WTC11 (cell line): ENCODE measurements around the gene NRTN. TPM values are rescaled to one million over a fixed set of nuclear protein-coding genes. Genes with fewer than 3 reads are reported as not detected.

Experiments
- ATAC-seq: fragments of 200-7000 bp; cut with Tn5 transposase; 2 replicates; pipeline ENCODE4 v1.10.0; 2021; ENCODE audit warnings: mild to moderate bottlenecking, moderate library complexity
- CTCF ChIA-PET: fragments of 300-600 bp; sonication (Branson Sonifier 250); formaldehyde crosslinking; loops from one replicate; lab custom pipeline; 2021; ENCODE audit warnings: antibody characterized with exemption; lab: Charles Lee
- POLR2A ChIA-PET: fragments of 350-600 bp; sonication (Branson Sonifier 250); formaldehyde crosslinking; loops from one replicate; lab custom pipeline; 2021; ENCODE audit warnings: antibody characterized with exemption; lab: Charles Lee
- DNase-seq: peaks from one replicate; pipeline ENCODE4 v3.0.0; 2021; ENCODE audit warnings: low spot score
- H3K27ac Mint-ChIP-seq: 2 replicates; pipeline ENCODE4 v1.8.0; 2021; ENCODE audit warnings: mixed read lengths
- H3K27me3 Mint-ChIP-seq: 2 replicates; pipeline ENCODE4 v1.8.0; 2021; ENCODE audit warnings: low read depth, mild to moderate bottlenecking, moderate library complexity, mixed read lengths
- H3K36me3 Mint-ChIP-seq: 2 replicates; pipeline ENCODE4 v1.8.0; 2021; ENCODE audit warnings: mixed read lengths
- H3K4me1 Mint-ChIP-seq: 2 replicates; pipeline ENCODE4 v1.8.0; 2022; ENCODE audit warnings: mixed read lengths
- H3K4me3 Mint-ChIP-seq: 2 replicates; pipeline ENCODE4 v1.8.0; 2021; ENCODE audit warnings: mild to moderate bottlenecking, moderate library complexity, mixed read lengths
- H3K9me3 Mint-ChIP-seq: 2 replicates; pipeline ENCODE4 v1.8.0; 2021; ENCODE audit warnings: mixed read lengths
- CDX4 ChIP-seq: fragments of 250-450 bp; sonication (Bioruptor Pico); IDR thresholded peaks from 2 replicates; pipeline ENCODE4 v1.9.0; 2021; ENCODE audit warnings: moderate library complexity, mild to moderate bottlenecking, inconsistent platforms, borderline replicate concordance
- E2F4 ChIP-seq: sonication (generic); formaldehyde crosslinking; IDR thresholded peaks from 2 replicates; pipeline ENCODE4 v1.8.1; 2022; ENCODE audit warnings: low read depth, mild to moderate bottlenecking, moderate library complexity, missing genetic modification reagents, borderline replicate concordance
- IRF2 ChIP-seq: sonication (generic); formaldehyde crosslinking; IDR thresholded peaks from 2 replicates; pipeline ENCODE4 v1.8.0; 2022; ENCODE audit warnings: low read depth, missing genetic modification reagents, borderline replicate concordance
- JUN ChIP-seq: sonication (generic); formaldehyde crosslinking; IDR thresholded peaks from 2 replicates; pipeline ENCODE4 v1.8.0; 2023; ENCODE audit warnings: mild to moderate bottlenecking, missing genetic modification reagents
- KAT7 ChIP-seq: sonication (generic); formaldehyde crosslinking; IDR thresholded peaks from 2 replicates; pipeline ENCODE4 v1.8.1; 2023; ENCODE audit warnings: missing genetic modification reagents, mild to moderate bottlenecking, borderline replicate concordance
- NFATC4 ChIP-seq: fragments of 250-450 bp; sonication (Bioruptor Pico); IDR thresholded peaks from 2 replicates; pipeline ENCODE4 v1.9.0; 2021; ENCODE audit warnings: mild to moderate bottlenecking
- NFE2L1 ChIP-seq: sonication (generic); formaldehyde crosslinking; IDR thresholded peaks from 2 replicates; pipeline ENCODE4 v1.8.1; 2023; ENCODE audit warnings: missing genetic modification reagents
- NFYB ChIP-seq: sonication (generic); formaldehyde crosslinking; conservative IDR thresholded peaks from 2 replicates; pipeline ENCODE4 v1.8.0; 2022; ENCODE audit warnings: low read depth, missing genetic modification reagents
- NR3C1 ChIP-seq: sonication (generic); formaldehyde crosslinking; conservative IDR thresholded peaks from 2 replicates; pipeline ENCODE4 v1.8.1; 2023; ENCODE audit warnings: low read depth, mild to moderate bottlenecking, missing genetic modification reagents
- SMAD4 ChIP-seq: sonication (generic); formaldehyde crosslinking; IDR thresholded peaks from 2 replicates; pipeline ENCODE4 v1.8.0; 2022; ENCODE audit warnings: mild to moderate bottlenecking, missing genetic modification reagents
- SP1 ChIP-seq: sonication (generic); formaldehyde crosslinking; conservative IDR thresholded peaks from 2 replicates; pipeline ENCODE4 v1.8.1; 2022; ENCODE audit warnings: missing genetic modification reagents
- ZBTB21 ChIP-seq: sonication (generic); formaldehyde crosslinking; IDR thresholded peaks from 2 replicates; pipeline ENCODE4 v1.8.1; 2023; ENCODE audit warnings: mild to moderate bottlenecking, missing genetic modification reagents, borderline replicate concordance
- ZNF396 ChIP-seq: fragments of 250-450 bp; sonication (Bioruptor Pico); IDR thresholded peaks from 2 replicates; pipeline ENCODE4 v1.8.0; 2021; ENCODE audit warnings: mild to moderate bottlenecking, moderate library complexity, borderline replicate concordance
- ZNF423 ChIP-seq: fragments of 250-450 bp; sonication (Bioruptor Pico); IDR thresholded peaks from 2 replicates; pipeline ENCODE4 v2.1.2; 2022; ENCODE audit warnings: mild to moderate bottlenecking, moderate library complexity
- ZNF425 ChIP-seq: fragments of 250-450 bp; sonication (Bioruptor Pico); conservative IDR thresholded peaks from 2 replicates; pipeline ENCODE4 v1.9.0; 2021; ENCODE audit warnings: mild to moderate bottlenecking
- ZNF671 ChIP-seq: fragments of 250-450 bp; sonication (Bioruptor Pico); IDR thresholded peaks from 2 replicates; pipeline ENCODE4 v1.8.0; 2021; ENCODE audit warnings: mild to moderate bottlenecking
- total RNA-seq: library from RNA; stranded (reverse); gene quantifications from 3 replicates; pipeline ENCODE4 v1.2.3, GENCODE V29; 2021
- TF ChIP-seq, protein P1 (sequence below): sonication (generic); formaldehyde crosslinking; IDR thresholded peaks from 2 replicates; pipeline ENCODE4 v1.8.1; 2022; ENCODE audit warnings: mild to moderate bottlenecking, missing genetic modification reagents, moderate library complexity, borderline replicate concordance
- TF ChIP-seq, protein P2 (sequence below): sonication (generic); formaldehyde crosslinking; conservative IDR thresholded peaks from 2 replicates; pipeline ENCODE4 v1.8.1; 2022; ENCODE audit warnings: mild to moderate bottlenecking, missing genetic modification reagents
- TF ChIP-seq, protein P3 (sequence below): sonication (generic); formaldehyde crosslinking; IDR thresholded peaks from 2 replicates; pipeline ENCODE4 v1.8.0; 2023; ENCODE audit warnings: missing genetic modification reagents, mild to moderate bottlenecking, borderline replicate concordance
- TF ChIP-seq, protein P4 (sequence below): fragments of 250-450 bp; sonication (Bioruptor Pico); IDR thresholded peaks from 2 replicates; pipeline ENCODE4 v1.8.0; 2021; ENCODE audit warnings: mild to moderate bottlenecking

The NRTN gene
- total RNA-seq, 1 experiment from 2014 or later: 6.1 TPM

- ChIA-PET POLR2A (no interaction called here), CTCF (interaction anchor here (1.5 kb wide), 1 partner anchor 17 kb away, joined by 4 read pairs; no protein-coding TSS in a partner anchor)
- Mint-ChIP-seq H3K4me3 (no peak overlapping the region), H3K27ac (no peak overlapping the region), H3K27me3 (peaks cover under 1% of the 10 kb centered on the region; the same call in 1 of the 2 replicates), H3K36me3 (no peaks in the 10 kb centered on the region), H3K9me3 (no peaks in the 10 kb centered on the region), H3K4me1 (no peaks in the 10 kb centered on the region)
- TF ChIP-seq, protein P1, sequence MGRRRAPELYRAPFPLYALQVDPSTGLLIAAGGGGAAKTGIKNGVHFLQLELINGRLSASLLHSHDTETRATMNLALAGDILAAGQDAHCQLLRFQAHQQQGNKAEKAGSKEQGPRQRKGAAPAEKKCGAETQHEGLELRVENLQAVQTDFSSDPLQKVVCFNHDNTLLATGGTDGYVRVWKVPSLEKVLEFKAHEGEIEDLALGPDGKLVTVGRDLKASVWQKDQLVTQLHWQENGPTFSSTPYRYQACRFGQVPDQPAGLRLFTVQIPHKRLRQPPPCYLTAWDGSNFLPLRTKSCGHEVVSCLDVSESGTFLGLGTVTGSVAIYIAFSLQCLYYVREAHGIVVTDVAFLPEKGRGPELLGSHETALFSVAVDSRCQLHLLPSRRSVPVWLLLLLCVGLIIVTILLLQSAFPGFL (CRISPR knock-in tag): no peak
- TF ChIP-seq ZNF671 (CRISPR knock-in tag) (no peak), NFE2L1 (CRISPR knock-in tag) (no peak), SP1 (CRISPR knock-in tag) (no peak), IRF2 (no peak), ZNF396 (CRISPR knock-in tag) (no peak), NFATC4 (CRISPR knock-in tag) (no peak), CDX4 (CRISPR knock-in tag) (no peak), ZNF423 (CRISPR knock-in tag) (no peak), ZNF425 (no peak), NFYB (CRISPR knock-in tag) (no peak)
- TF ChIP-seq, protein P2, sequence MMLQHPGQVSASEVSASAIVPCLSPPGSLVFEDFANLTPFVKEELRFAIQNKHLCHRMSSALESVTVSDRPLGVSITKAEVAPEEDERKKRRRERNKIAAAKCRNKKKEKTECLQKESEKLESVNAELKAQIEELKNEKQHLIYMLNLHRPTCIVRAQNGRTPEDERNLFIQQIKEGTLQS (CRISPR knock-in tag): no peak
- TF ChIP-seq, protein P3, sequence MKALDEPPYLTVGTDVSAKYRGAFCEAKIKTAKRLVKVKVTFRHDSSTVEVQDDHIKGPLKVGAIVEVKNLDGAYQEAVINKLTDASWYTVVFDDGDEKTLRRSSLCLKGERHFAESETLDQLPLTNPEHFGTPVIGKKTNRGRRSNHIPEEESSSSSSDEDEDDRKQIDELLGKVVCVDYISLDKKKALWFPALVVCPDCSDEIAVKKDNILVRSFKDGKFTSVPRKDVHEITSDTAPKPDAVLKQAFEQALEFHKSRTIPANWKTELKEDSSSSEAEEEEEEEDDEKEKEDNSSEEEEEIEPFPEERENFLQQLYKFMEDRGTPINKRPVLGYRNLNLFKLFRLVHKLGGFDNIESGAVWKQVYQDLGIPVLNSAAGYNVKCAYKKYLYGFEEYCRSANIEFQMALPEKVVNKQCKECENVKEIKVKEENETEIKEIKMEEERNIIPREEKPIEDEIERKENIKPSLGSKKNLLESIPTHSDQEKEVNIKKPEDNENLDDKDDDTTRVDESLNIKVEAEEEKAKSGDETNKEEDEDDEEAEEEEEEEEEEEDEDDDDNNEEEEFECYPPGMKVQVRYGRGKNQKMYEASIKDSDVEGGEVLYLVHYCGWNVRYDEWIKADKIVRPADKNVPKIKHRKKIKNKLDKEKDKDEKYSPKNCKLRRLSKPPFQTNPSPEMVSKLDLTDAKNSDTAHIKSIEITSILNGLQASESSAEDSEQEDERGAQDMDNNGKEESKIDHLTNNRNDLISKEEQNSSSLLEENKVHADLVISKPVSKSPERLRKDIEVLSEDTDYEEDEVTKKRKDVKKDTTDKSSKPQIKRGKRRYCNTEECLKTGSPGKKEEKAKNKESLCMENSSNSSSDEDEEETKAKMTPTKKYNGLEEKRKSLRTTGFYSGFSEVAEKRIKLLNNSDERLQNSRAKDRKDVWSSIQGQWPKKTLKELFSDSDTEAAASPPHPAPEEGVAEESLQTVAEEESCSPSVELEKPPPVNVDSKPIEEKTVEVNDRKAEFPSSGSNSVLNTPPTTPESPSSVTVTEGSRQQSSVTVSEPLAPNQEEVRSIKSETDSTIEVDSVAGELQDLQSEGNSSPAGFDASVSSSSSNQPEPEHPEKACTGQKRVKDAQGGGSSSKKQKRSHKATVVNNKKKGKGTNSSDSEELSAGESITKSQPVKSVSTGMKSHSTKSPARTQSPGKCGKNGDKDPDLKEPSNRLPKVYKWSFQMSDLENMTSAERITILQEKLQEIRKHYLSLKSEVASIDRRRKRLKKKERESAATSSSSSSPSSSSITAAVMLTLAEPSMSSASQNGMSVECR (CRISPR knock-in tag): no peak
- TF ChIP-seq, protein P4, sequence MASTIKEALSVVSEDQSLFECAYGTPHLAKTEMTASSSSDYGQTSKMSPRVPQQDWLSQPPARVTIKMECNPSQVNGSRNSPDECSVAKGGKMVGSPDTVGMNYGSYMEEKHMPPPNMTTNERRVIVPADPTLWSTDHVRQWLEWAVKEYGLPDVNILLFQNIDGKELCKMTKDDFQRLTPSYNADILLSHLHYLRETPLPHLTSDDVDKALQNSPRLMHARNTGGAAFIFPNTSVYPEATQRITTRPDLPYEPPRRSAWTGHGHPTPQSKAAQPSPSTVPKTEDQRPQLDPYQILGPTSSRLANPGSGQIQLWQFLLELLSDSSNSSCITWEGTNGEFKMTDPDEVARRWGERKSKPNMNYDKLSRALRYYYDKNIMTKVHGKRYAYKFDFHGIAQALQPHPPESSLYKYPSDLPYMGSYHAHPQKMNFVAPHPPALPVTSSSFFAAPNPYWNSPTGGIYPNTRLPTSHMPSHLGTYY (CRISPR knock-in tag): no peak
- DNase-seq: no peak
- no peak for ATAC-seq
Observed at GRCh38 chr19:5811117-5811516, 6.2 kb downstream of the NRTN start.

- Mint-ChIP-seq H3K4me3 (no peak overlapping the region), H3K9me3 (no peaks in the 10 kb centered on the region), H3K27me3 (peaks cover 9% of the 10 kb centered on the region), H3K36me3 (no peaks in the 10 kb centered on the region), H3K4me1 (no peaks in the 10 kb centered on the region), H3K27ac (no peak overlapping the region)
- POLR2A ChIA-PET: no interaction called here
- ATAC-seq (no peak), DNase-seq (no peak)
- CTCF ChIA-PET: interaction anchor here (1.0 kb wide), 1 partner anchor 10 kb away, joined by 5 read pairs; no protein-coding TSS in a partner anchor
- TF ChIP-seq ZBTB21 (no peak), SP1 (CRISPR knock-in tag) (no peak), JUN (CRISPR knock-in tag) (no peak), E2F4 (CRISPR knock-in tag) (no peak), ZNF425 (no peak), KAT7 (CRISPR knock-in tag) (no peak), NR3C1 (CRISPR knock-in tag) (no peak), SMAD4 (no peak)
Observed at GRCh38 chr19:5814123-5814851, 9.4 kb downstream of the NRTN start.
